NT2/D1 (cell line): ENCODE results near the gene XKR7.

Experiments
- SUZ12 ChIP-seq: IDR thresholded peaks from 2 replicates; pipeline ENCODE4 v1.6.1; 2011; ENCODE audit not compliant: insufficient read length, insufficient read depth; ENCODE audit errors: extremely low read depth
- YY1 ChIP-seq: IDR thresholded peaks from 2 replicates; pipeline ENCODE4 v1.6.1; 2011; ENCODE audit not compliant: insufficient read length, insufficient read depth
- ZNF274 ChIP-seq: IDR thresholded peaks from 2 replicates; pipeline ENCODE4 v1.6.1; 2011; ENCODE audit warnings: mild to moderate bottlenecking, low read depth, low read length

DNA sequence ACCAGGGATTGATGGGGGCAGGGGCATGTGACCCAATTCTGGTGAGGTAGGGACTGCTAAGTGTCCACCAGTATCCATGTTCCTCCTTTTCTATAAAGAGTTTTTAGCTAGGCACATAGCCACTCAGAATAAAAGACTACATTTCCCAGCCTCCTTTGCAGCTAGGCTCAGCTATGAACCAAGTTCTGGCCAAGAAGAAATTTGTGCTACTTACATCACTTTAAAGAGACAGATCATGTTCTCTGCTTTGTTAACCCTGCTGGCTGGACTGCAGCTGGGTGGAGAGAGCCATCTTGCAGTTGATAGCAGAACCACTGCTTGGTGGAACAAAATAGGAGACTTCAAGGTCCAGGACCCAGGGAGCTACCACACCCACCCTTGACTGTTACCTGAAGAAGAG lies 37.0 kb downstream of the XKR7 start:
- TF ChIP-seq YY1 (no peak), ZNF274 (no peak), SUZ12 (no peak)
